Epithelial cell of esophagus (primary cell): ENCODE data around the gene EVI5.
A peak's percentile ranks its signal among the peaks of the same experiment; 100 is the strongest.

ENCODE experiments used
- DNase-seq: peaks from one replicate; pipeline ENCODE4 v3.0.0; 2010; ENCODE audit warnings: low read depth
- H3K4me3 ChIP-seq: 2 replicates; pipeline ENCODE4 v1.5.1; 2011; ENCODE audit warnings: mild to moderate bottlenecking, low read length, control low read depth
- TF ChIP-seq, protein P1 (sequence below): IDR thresholded peaks from 2 replicates; pipeline ENCODE4 v1.5.1; 2011; ENCODE audit warnings: low read depth, mild to moderate bottlenecking, low read length, control low read depth, inconsistent platforms; ENCODE audit not compliant: insufficient read depth; ENCODE audit errors: missing control alignments

Gene EVI5

GRCh38 chr1:92698932-92699331 lies 86.0 kb downstream of the EVI5 start:
- no peak overlapping the region for H3K4me3 ChIP-seq
- TF ChIP-seq, protein P1, sequence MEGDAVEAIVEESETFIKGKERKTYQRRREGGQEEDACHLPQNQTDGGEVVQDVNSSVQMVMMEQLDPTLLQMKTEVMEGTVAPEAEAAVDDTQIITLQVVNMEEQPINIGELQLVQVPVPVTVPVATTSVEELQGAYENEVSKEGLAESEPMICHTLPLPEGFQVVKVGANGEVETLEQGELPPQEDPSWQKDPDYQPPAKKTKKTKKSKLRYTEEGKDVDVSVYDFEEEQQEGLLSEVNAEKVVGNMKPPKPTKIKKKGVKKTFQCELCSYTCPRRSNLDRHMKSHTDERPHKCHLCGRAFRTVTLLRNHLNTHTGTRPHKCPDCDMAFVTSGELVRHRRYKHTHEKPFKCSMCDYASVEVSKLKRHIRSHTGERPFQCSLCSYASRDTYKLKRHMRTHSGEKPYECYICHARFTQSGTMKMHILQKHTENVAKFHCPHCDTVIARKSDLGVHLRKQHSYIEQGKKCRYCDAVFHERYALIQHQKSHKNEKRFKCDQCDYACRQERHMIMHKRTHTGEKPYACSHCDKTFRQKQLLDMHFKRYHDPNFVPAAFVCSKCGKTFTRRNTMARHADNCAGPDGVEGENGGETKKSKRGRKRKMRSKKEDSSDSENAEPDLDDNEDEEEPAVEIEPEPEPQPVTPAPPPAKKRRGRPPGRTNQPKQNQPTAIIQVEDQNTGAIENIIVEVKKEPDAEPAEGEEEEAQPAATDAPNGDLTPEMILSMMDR = no peak
- no peak for DNase-seq

GRCh38 chr1:92695104-92695503 lies 89.8 kb downstream of the EVI5 start:
- no peak overlapping the region for H3K4me3 ChIP-seq
- TF ChIP-seq, protein P1 = no peak
- no peak for DNase-seq

DNA sequence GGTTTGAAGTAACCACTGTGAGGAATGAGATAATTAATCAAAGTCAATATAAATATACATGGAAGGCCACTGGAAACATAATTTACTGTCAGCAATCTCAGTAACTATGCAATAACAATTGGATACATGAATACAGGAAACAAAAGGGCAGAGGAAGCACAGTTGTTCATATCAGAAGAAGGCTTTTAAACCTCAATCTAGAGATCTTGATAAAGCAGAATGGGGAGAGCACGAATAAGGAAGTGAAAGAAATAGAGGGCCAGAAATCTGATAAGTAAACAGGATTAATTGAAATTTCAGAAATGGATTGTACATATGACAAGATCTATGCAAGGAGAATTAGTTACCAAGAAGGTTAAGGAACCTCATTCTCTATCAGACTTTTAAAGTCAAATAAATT lies 93.0 kb downstream of the EVI5 start:
- no peak overlapping the region for H3K4me3 ChIP-seq
- DNase-seq = no peak
- TF ChIP-seq, protein P1 = no peak

DNA sequence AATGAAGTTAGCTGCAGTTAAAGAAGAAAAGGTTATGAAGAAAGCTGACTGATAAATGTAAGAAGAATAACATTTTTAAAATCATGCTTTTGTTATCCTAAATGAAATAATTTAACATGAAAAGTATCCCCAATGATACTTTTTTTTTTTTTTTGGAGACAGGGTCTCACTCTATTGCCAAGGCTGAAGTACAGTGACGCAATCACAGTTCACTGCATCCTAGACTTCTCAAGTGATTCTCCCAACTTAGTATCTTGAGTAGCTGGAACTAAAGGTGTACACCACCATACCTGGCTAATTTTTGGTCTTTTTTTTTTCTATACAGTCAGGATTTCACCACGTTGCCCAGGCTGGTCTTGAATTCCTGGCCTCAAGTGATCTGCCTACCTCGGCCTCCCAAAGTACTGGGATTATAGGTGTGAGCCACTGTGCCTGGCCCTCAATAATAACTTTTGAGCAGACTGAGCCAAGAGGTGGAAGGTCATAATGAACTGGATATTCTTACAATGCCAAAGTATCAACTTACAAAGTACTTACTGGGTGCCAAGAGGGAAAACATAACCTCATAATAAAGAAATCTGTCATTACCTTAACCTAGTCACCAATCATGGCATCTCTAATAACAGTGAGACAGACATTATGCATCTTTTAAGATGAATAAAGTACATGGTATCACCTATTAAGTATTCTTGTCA lies 94.5 kb downstream of the EVI5 start:
- DNase-seq = no peak
- TF ChIP-seq, protein P1 = no peak
- H3K4me3 ChIP-seq = no peak overlapping the region

- TF ChIP-seq, protein P1 = no peak
- peak; percentile 49 for DNase-seq
- no peak overlapping the region for H3K4me3 ChIP-seq
Measured at GRCh38 chr1:92679980-92680379, 104.9 kb downstream of the EVI5 start.

GRCh38 chr1:92663775-92664174 lies 121.1 kb downstream of the EVI5 start:
- H3K4me3 ChIP-seq = no peak overlapping the region
- no peak for DNase-seq
- TF ChIP-seq, protein P1 = no peak

DNA sequence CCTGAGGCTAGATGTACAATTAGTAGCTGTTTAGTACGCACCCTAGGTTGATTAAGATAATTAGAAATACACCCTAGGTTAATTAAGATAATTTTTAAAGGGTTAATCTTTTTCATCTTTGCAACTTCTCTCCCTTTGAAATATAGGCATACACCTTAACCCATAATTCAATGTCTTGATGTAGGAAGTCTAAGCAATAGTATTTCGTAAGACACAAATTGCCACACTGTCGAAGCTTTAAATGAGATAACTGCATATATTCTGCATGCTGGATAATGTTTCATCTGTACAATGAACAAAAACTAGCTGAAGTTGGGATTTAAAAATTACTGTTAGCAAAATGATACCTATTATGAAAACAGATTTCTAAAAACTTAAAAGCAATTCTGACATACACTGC lies 122.9 kb downstream of the EVI5 start:
- DNase-seq = no peak
- no peak overlapping the region for H3K4me3 ChIP-seq
- TF ChIP-seq, protein P1 = no peak
